ENCODE results near the gene NRCAM.

Gene NRCAM

GRCh38 chr7:108324053-108325038, 131.9 kb downstream of the NRCAM start:
- no peak overlapping the region for H3K27ac ChIP-seq
- DNase-seq = peak; percentile 47
- H3K4me3 ChIP-seq (ENCODE audit: low read depth, low read length) = no peak overlapping the region
- H3K9me3 ChIP-seq (ENCODE audit: severe bottlenecking) = no peaks in the 10 kb centered on the region
- H3K27me3 ChIP-seq (ENCODE audit: insufficient read depth, low read depth, severe bottlenecking) = no peaks in the 10 kb centered on the region
- no peak for TF ChIP-seq CTCF (IDR thresholded peaks at IDR 0.05; ENCODE audit: low read depth, low read length)
- H3K36me3 ChIP-seq = no peaks in the 10 kb centered on the region

- no peaks in the 10 kb centered on the region for H3K9me3 ChIP-seq (ENCODE audit: severe bottlenecking)
- TF ChIP-seq CTCF (IDR thresholded peaks at IDR 0.05; ENCODE audit: low read depth, low read length) = no peak
- DNase-seq = no peak
- no peak overlapping the region for H3K4me3 ChIP-seq (ENCODE audit: low read depth, low read length)
- H3K27ac ChIP-seq = no peak overlapping the region
- no peaks in the 10 kb centered on the region for H3K27me3 ChIP-seq (ENCODE audit: insufficient read depth, low read depth, severe bottlenecking)
- no peaks in the 10 kb centered on the region for H3K36me3 ChIP-seq
These were observed 133.1 kb downstream of the NRCAM start for GRCh38 chr7:108322925-108323832.

- Histone ChIP-seq H3K27ac (no peak overlapping the region), H3K27me3 (ENCODE audit: insufficient read depth, low read depth, severe bottlenecking) (no peaks in the 10 kb centered on the region), H3K9me3 (ENCODE audit: severe bottlenecking) (no peaks in the 10 kb centered on the region), H3K4me3 (ENCODE audit: low read depth, low read length) (no peak overlapping the region), H3K36me3 (no peaks in the 10 kb centered on the region)
- no peak for TF ChIP-seq CTCF (IDR thresholded peaks at IDR 0.05; ENCODE audit: low read depth, low read length)
- no peak for DNase-seq
These were observed 134.2 kb downstream of the NRCAM start for GRCh38 chr7:108322046-108322445.

- H3K27me3 ChIP-seq (ENCODE audit: insufficient read depth, low read depth, severe bottlenecking) = no peaks in the 10 kb centered on the region
- H3K27ac ChIP-seq = no peak overlapping the region
- no peaks in the 10 kb centered on the region for H3K36me3 ChIP-seq
- DNase-seq = no peak
- H3K4me3 ChIP-seq (ENCODE audit: low read depth, low read length) = no peak overlapping the region
- H3K9me3 ChIP-seq (ENCODE audit: severe bottlenecking) = no peaks in the 10 kb centered on the region
- no peak for TF ChIP-seq CTCF (IDR thresholded peaks at IDR 0.05; ENCODE audit: low read depth, low read length)
These were observed 134.9 kb downstream of the NRCAM start for GRCh38 chr7:108321359-108321758.

GRCh38 chr7:108316708-108317107, 139.5 kb downstream of the NRCAM start:
- no peaks in the 10 kb centered on the region for H3K36me3 ChIP-seq
- H3K4me3 ChIP-seq (ENCODE audit: low read depth, low read length) = no peak overlapping the region
- DNase-seq = no peak
- no peak for TF ChIP-seq CTCF (IDR thresholded peaks at IDR 0.05; ENCODE audit: low read depth, low read length)
- H3K27ac ChIP-seq = no peak overlapping the region
- H3K27me3 ChIP-seq (ENCODE audit: insufficient read depth, low read depth, severe bottlenecking) = no peaks in the 10 kb centered on the region
- no peaks in the 10 kb centered on the region for H3K9me3 ChIP-seq (ENCODE audit: severe bottlenecking)

Measured in WERI-Rb-1 (cell line).